DOHH2 (cell line): Measurements from ENCODE around the gene LYPD6B.

ENCODE experiments used
- H3F3A ChIP-seq: fragments of 200-600 bp; sonication (generic), shearing (Covaris generic); 2 replicates; pipeline ENCODE4 v1.6.0; 2016; ENCODE audit warnings: antibody characterized with exemption, mild to moderate bottlenecking; ENCODE audit not compliant: control insufficient read depth, insufficient read depth
- H3K27ac ChIP-seq: fragments of 200-600 bp; sonication (generic); 2 replicates; pipeline ENCODE4 v1.5.1; 2014; ENCODE audit warnings: low read depth, mild to moderate bottlenecking, low read length, moderate library complexity
- H3K27me3 ChIP-seq: fragments of 200-600 bp; sonication (generic); 2 replicates; pipeline ENCODE4 v1.6.1; 2014; ENCODE audit warnings: mild to moderate bottlenecking, low read length, mixed read lengths; ENCODE audit not compliant: control insufficient read depth
- H3K36me3 ChIP-seq: fragments of 200-600 bp; sonication (generic); 2 replicates; pipeline ENCODE4 v1.6.1; 2014; ENCODE audit warnings: mild to moderate bottlenecking, low read length, moderate library complexity, mixed read lengths; ENCODE audit not compliant: control insufficient read depth
- H3K4me1 ChIP-seq: fragments of 200-600 bp; sonication (generic); 2 replicates; pipeline ENCODE4 v1.6.1; 2014; ENCODE audit warnings: mild to moderate bottlenecking, low read length, mixed read lengths; ENCODE audit not compliant: control insufficient read depth
- H3K4me2 ChIP-seq: fragments of 200-600 bp; sonication (generic); 2 replicates; pipeline ENCODE4 v1.6.0; 2014; ENCODE audit warnings: mild to moderate bottlenecking, low read length, moderate library complexity
- H3K4me3 ChIP-seq: fragments of 200-600 bp; sonication (generic); 2 replicates; pipeline ENCODE4 v1.5.1; 2014; ENCODE audit warnings: mild to moderate bottlenecking, low read length, mixed read lengths
- H3K79me2 ChIP-seq: fragments of 200-600 bp; sonication (generic); 2 replicates; pipeline ENCODE4 v1.6.1; 2014; ENCODE audit warnings: mild to moderate bottlenecking, low read length, mixed read lengths; ENCODE audit not compliant: control insufficient read depth
- H3K9me2 ChIP-seq: fragments of 200-600 bp; sonication (generic); replicated peaks from 2 replicates; pipeline ENCODE4 v1.6.1; 2014; ENCODE audit warnings: mild to moderate bottlenecking, low read length, mixed read lengths; ENCODE audit not compliant: control insufficient read depth
- H3K9me3 ChIP-seq: fragments of 200-600 bp; sonication (generic); 2 replicates; pipeline ENCODE4 v1.6.1; 2014; ENCODE audit warnings: antibody characterized with exemption, low read length, mixed read lengths; ENCODE audit not compliant: control insufficient read depth, insufficient read depth
- H4K20me1 ChIP-seq: fragments of 200-600 bp; sonication (generic); 2 replicates; pipeline ENCODE4 v1.6.0; 2014; ENCODE audit warnings: low read depth, mild to moderate bottlenecking, antibody characterized with exemption, low read length, moderate library complexity; ENCODE audit not compliant: control insufficient read depth, insufficient read depth
- EZH2phosphoT487 ChIP-seq: fragments of 200-600 bp; sonication (generic); IDR thresholded peaks from 2 replicates; pipeline ENCODE4 v1.6.1; 2017; ENCODE audit warnings: borderline replicate concordance, mild to moderate bottlenecking, antibody characterized with exemption, low read length, moderate library complexity, mixed read lengths
- TF ChIP-seq, protein P1 (sequence below): fragments of 200-600 bp; sonication (generic); IDR thresholded peaks from one replicate; pipeline ENCODE4 v1.5.1; 2014; ENCODE audit warnings: antibody characterized with exemption, mild to moderate bottlenecking, low read depth, low read length; ENCODE audit not compliant: poor library complexity, severe bottlenecking

The LYPD6B gene

DNA sequence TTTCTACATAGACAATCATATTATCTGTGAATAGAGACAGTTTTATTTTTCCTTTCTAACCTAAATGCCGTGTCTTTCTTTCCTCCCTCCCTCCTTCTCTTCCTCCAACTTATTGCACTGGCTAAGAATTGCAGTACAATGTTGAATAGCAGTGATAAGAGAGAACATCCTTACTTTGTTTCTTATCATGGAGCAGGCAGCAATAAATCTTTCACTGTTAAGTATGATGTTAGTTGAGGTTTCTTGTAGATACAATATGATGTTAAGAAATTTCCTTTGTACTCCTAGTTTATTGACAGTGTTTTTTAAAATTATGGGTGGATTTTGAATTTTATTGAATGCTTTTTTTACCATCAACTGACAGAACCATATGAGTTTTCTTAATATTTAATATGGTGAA, 6.0 kb downstream of the LYPD6B start:
- Histone ChIP-seq H3K79me2 (peaks cover 94% of the 10 kb centered on the region), H3K27ac (no peak overlapping the region), H3K36me3 (peaks cover 5% of the 10 kb centered on the region; the same call in 1 of the 2 replicates), H3K4me1 (peaks cover 11% of the 10 kb centered on the region), H3K4me3 (no peak overlapping the region), H3K27me3 (no peaks in the 10 kb centered on the region), H4K20me1 (no peaks in the 10 kb centered on the region), H3K9me2 (no peaks in the 10 kb centered on the region), H3K4me2 (no peak overlapping the region), H3K9me3 (peaks cover 12% of the 10 kb centered on the region; the same call in 1 of the 2 replicates), H3F3A (peaks cover 5% of the 10 kb centered on the region)
- TF ChIP-seq EZH2phosphoT487, result no peak
- TF ChIP-seq, protein P1, sequence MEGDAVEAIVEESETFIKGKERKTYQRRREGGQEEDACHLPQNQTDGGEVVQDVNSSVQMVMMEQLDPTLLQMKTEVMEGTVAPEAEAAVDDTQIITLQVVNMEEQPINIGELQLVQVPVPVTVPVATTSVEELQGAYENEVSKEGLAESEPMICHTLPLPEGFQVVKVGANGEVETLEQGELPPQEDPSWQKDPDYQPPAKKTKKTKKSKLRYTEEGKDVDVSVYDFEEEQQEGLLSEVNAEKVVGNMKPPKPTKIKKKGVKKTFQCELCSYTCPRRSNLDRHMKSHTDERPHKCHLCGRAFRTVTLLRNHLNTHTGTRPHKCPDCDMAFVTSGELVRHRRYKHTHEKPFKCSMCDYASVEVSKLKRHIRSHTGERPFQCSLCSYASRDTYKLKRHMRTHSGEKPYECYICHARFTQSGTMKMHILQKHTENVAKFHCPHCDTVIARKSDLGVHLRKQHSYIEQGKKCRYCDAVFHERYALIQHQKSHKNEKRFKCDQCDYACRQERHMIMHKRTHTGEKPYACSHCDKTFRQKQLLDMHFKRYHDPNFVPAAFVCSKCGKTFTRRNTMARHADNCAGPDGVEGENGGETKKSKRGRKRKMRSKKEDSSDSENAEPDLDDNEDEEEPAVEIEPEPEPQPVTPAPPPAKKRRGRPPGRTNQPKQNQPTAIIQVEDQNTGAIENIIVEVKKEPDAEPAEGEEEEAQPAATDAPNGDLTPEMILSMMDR, result no peak

DNA sequence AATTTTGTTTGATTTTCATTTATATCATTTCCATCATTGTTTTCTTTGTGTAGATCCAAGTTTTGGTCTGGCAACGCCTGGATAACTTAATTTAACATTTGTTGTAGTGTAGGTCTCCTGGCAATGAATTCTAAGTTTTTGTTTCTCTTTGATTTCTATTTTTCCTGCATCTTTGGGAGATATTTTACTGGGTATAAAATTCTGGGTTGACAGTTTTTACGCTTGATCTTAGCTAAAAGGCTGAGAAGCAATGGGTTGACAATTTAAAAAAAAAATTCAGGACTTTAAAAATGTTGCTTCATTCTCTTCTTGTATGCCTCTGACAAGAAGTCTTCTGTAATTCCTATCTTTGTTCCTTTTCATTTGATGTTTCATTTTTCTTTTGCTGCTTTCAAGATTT, 8.6 kb downstream of the LYPD6B start:
- Histone ChIP-seq H3K36me3 (peaks cover 2% of the 10 kb centered on the region; the same call in 1 of the 2 replicates), H3K9me2 (no peaks in the 10 kb centered on the region), H3K79me2 (peaks cover 79% of the 10 kb centered on the region)

DNA sequence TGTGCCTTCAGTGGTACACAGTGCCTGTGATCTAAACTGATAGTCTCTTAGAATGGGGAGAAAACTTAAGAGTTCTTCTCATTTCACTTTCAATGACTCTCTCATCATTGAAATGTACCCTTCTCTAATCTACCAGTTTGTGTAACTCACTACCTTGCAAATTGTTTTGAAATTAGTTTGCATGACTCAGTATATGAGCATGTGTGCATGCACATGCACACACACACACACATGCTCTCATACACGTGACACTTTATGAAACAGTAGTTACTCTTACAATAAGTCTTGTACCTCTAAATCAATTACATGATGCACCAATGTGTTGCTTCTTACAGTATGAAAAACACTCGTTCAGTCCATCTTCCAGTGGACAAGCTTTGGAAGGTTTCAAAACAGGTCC, 10.6 kb downstream of the LYPD6B start:
- Histone ChIP-seq H3K4me3 (no peak overlapping the region), H3K9me3 (peaks cover 12% of the 10 kb centered on the region; the same call in 1 of the 2 replicates), H3K36me3 (peaks cover 2% of the 10 kb centered on the region; the same call in 1 of the 2 replicates), H3K9me2 (no peaks in the 10 kb centered on the region), H3F3A (no peaks in the 10 kb centered on the region), H3K4me2 (no peak overlapping the region), H3K79me2 (peaks cover 72% of the 10 kb centered on the region), H3K4me1 (no peaks in the 10 kb centered on the region), H3K27me3 (no peaks in the 10 kb centered on the region), H4K20me1 (no peaks in the 10 kb centered on the region), H3K27ac (no peak overlapping the region)
- TF ChIP-seq, protein P1, result no peak
- TF ChIP-seq EZH2phosphoT487, result no peak

More for the DNA sequence above, 8.6 kb downstream of the LYPD6B start:
- no peaks in the 10 kb centered on the region for H3K4me1 ChIP-seq
- no peaks in the 10 kb centered on the region for H3K27me3 ChIP-seq
- TF ChIP-seq EZH2phosphoT487, result no peak
- H3K9me3 ChIP-seq, result peaks cover 12% of the 10 kb centered on the region; the same call in 1 of the 2 replicates
- H3K27ac ChIP-seq, result no peak overlapping the region
- H3K4me2 ChIP-seq, result no peak overlapping the region
- no peaks in the 10 kb centered on the region for H4K20me1 ChIP-seq
- no peaks in the 10 kb centered on the region for H3F3A ChIP-seq
- H3K4me3 ChIP-seq, result no peak overlapping the region

DNA sequence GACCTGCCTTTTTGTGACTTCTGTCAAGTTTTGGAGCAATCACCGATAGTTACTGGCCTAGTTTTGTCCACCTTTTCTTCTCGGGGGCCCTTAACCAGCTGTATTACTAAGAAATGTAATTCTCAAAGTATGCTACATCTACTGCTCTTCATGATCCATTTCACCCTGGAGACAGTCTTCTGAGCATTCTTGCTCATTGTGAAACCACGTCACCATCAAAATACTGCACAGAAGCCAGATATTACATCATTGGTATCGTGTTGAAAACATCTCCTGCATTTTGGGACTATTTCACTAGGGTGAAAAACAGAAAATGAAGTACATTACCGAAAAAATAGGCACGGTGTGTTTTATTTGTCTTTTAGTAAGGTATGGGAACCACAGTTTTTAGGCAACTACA, 11.7 kb downstream of the LYPD6B start:
- no peaks in the 10 kb centered on the region for H3K4me1 ChIP-seq
- no peak overlapping the region for H3K27ac ChIP-seq
- H3K4me2 ChIP-seq, result no peak overlapping the region
- peaks cover 67% of the 10 kb centered on the region for H3K79me2 ChIP-seq
- H3K9me2 ChIP-seq, result no peaks in the 10 kb centered on the region
- no peaks in the 10 kb centered on the region for H3K27me3 ChIP-seq
- H4K20me1 ChIP-seq, result no peaks in the 10 kb centered on the region
- TF ChIP-seq, protein P1, result no peak
- TF ChIP-seq EZH2phosphoT487, result no peak
- no peak overlapping the region for H3K4me3 ChIP-seq
- no peaks in the 10 kb centered on the region for H3F3A ChIP-seq
- H3K9me3 ChIP-seq, result peaks cover 12% of the 10 kb centered on the region; the same call in 1 of the 2 replicates
- peaks cover 2% of the 10 kb centered on the region; the same call in 1 of the 2 replicates for H3K36me3 ChIP-seq
